H9 (cell line): Measurements from ENCODE around the gene GPR34. TPM values are rescaled to one million over a fixed set of nuclear protein-coding genes. Genes with fewer than 3 reads are reported as not detected.

ENCODE experiments used
- DNase-seq: peaks from one replicate; pipeline ENCODE4 v3.0.0-alpha.2; 2017
- H2AFZ ChIP-seq: one replicate; pipeline ENCODE4 v1.6.1; 2013; ENCODE audit warnings: mild to moderate bottlenecking, low read length, control low read depth, moderate library complexity
- H2AK5ac ChIP-seq: 2 replicates; pipeline ENCODE4 v1.6.1; 2013; ENCODE audit warnings: low read length, control low read depth, mixed read lengths; ENCODE audit not compliant: insufficient read length
- H2BK120ac ChIP-seq: one replicate; pipeline ENCODE4 v1.6.1; 2013; ENCODE audit warnings: low read depth, mild to moderate bottlenecking, low read length, control low read depth, inconsistent platforms; ENCODE audit not compliant: poor library complexity, severe bottlenecking
- H2BK12ac ChIP-seq: 2 replicates; pipeline ENCODE4 v1.6.1; 2013; ENCODE audit warnings: low read length, control low read depth, mixed read lengths, low read depth; ENCODE audit not compliant: insufficient read length
- H2BK15ac ChIP-seq: 2 replicates; pipeline ENCODE4 v1.6.1; 2013; ENCODE audit warnings: low read depth, low read length, control low read depth
- H2BK20ac ChIP-seq: one replicate; pipeline ENCODE4 v1.6.1; 2013; ENCODE audit warnings: low read depth, mild to moderate bottlenecking, low read length, control low read depth, inconsistent platforms; ENCODE audit not compliant: poor library complexity, severe bottlenecking
- H2BK5ac ChIP-seq: 2 replicates; pipeline ENCODE4 v1.6.1; 2013; ENCODE audit warnings: low read length, control low read depth, mixed read lengths; ENCODE audit not compliant: insufficient read length
- H3K14ac ChIP-seq: 2 replicates; pipeline ENCODE4 v1.6.1; 2013; ENCODE audit warnings: low read length, control low read depth; ENCODE audit not compliant: insufficient read depth
- H3K18ac ChIP-seq: 2 replicates; pipeline ENCODE4 v1.6.1; 2013; ENCODE audit warnings: low read depth, mild to moderate bottlenecking, mixed read lengths, low read length, control low read depth; ENCODE audit not compliant: insufficient read length
- H3K23ac ChIP-seq: 2 replicates; pipeline ENCODE4 v1.6.1; 2013; ENCODE audit warnings: low read length, control low read depth, mixed read lengths, low read depth; ENCODE audit not compliant: insufficient read length
- H3K23me2 ChIP-seq: 2 replicates; pipeline ENCODE4 v1.6.1; 2013; ENCODE audit warnings: low read depth, mild to moderate bottlenecking, mixed read lengths, low read length, control low read depth; ENCODE audit not compliant: insufficient read length, poor library complexity, severe bottlenecking
- H3K27ac ChIP-seq: 2 replicates; pipeline ENCODE4 v1.5.1; 2013; ENCODE audit warnings: low read length, control low read depth, mixed read lengths, low read depth; ENCODE audit not compliant: insufficient read length
- H3K27me3 ChIP-seq: 2 replicates; pipeline ENCODE4 v1.6.1; 2013; ENCODE audit warnings: low read length, control low read depth, inconsistent platforms; ENCODE audit not compliant: insufficient read depth
- H3K4ac ChIP-seq: 2 replicates; pipeline ENCODE4 v1.6.1; 2013; ENCODE audit warnings: low read depth, mild to moderate bottlenecking, control low read depth, inconsistent platforms, low read length, moderate library complexity
- H3K4me1 ChIP-seq: 2 replicates; pipeline ENCODE4 v1.6.1; 2013; ENCODE audit warnings: low read length, control low read depth, inconsistent platforms; ENCODE audit not compliant: insufficient read depth
- H3K4me2 ChIP-seq: 2 replicates; pipeline ENCODE4 v1.6.1; 2013; ENCODE audit warnings: low read length, control low read depth, mixed read lengths; ENCODE audit not compliant: insufficient read length, insufficient read depth
- H3K56ac ChIP-seq: 2 replicates; pipeline ENCODE4 v1.6.1; 2013; ENCODE audit warnings: low read depth, mild to moderate bottlenecking, mixed read lengths, low read length, control low read depth; ENCODE audit not compliant: insufficient read length
- H3K79me1 ChIP-seq: 2 replicates; pipeline ENCODE4 v1.6.1; 2013; ENCODE audit warnings: low read depth, mild to moderate bottlenecking, moderate library complexity, low read length, control low read depth, inconsistent platforms; ENCODE audit not compliant: insufficient read depth, poor library complexity, severe bottlenecking
- H3K79me2 ChIP-seq: 2 replicates; pipeline ENCODE4 v1.6.1; 2013; ENCODE audit warnings: low read length, control low read depth, inconsistent platforms; ENCODE audit not compliant: insufficient read depth
- H3K9ac ChIP-seq: 2 replicates; pipeline ENCODE4 v1.6.1; 2013; ENCODE audit warnings: low read length, control low read depth, mixed read lengths; ENCODE audit not compliant: insufficient read length; ENCODE audit errors: extremely low read depth
- H3K9me3 ChIP-seq: one replicate; pipeline ENCODE4 v1.6.1; 2013; ENCODE audit warnings: low read depth, low read length, inconsistent platforms; ENCODE audit not compliant: control insufficient read depth
- H3T11ph ChIP-seq: one replicate; pipeline ENCODE4 v1.6.1; 2013; ENCODE audit warnings: mild to moderate bottlenecking, low read length, control low read depth, inconsistent platforms
- H4K20me1 ChIP-seq: one replicate; pipeline ENCODE4 v1.6.1; 2013; ENCODE audit not compliant: control insufficient read depth, insufficient read length, insufficient read depth
- H4K5ac ChIP-seq: 2 replicates; pipeline ENCODE4 v1.6.1; 2013; ENCODE audit warnings: low read depth, mild to moderate bottlenecking, mixed read lengths, low read length, control low read depth; ENCODE audit not compliant: insufficient read length
- H4K8ac ChIP-seq: replicated peaks from 2 replicates; pipeline ENCODE4 v1.6.1; 2013; ENCODE audit warnings: low read length, control low read depth, mixed read lengths, low read depth; ENCODE audit not compliant: insufficient read length
- H4K91ac ChIP-seq: 2 replicates; pipeline ENCODE4 v1.6.1; 2013; ENCODE audit warnings: low read depth, mild to moderate bottlenecking, moderate library complexity, mixed read lengths, low read length, control low read depth; ENCODE audit not compliant: insufficient read length
- H3K27ac Mint-ChIP-seq, 3 experiments: 2 replicates in 2 of 3; 3 replicates in 1 of 3; pipeline ENCODE4 v1.8.0; 2020 to 2021; ENCODE audit warnings: mixed read lengths in 3 of 3, mild to moderate bottlenecking in 1 of 3, moderate library complexity in 1 of 3
- H3K27me3 Mint-ChIP-seq: 2 replicates; pipeline ENCODE4 v1.8.0; 2021; ENCODE audit warnings: low read depth, mild to moderate bottlenecking, moderate library complexity, mixed read lengths
- H3K36me3 Mint-ChIP-seq, 3 experiments: 2 replicates in 2 of 3; 3 replicates in 1 of 3; pipeline ENCODE4 v1.8.0; 2020 to 2021; ENCODE audit warnings: low read depth in 3 of 3, mixed read lengths in 3 of 3; ENCODE audit not compliant: insufficient read depth in 1 of 3
- H3K4me1 Mint-ChIP-seq, 2 experiments: 2 replicates each; pipeline ENCODE4 v1.8.0; 2020; ENCODE audit warnings: mixed read lengths in 2 of 2
- H3K4me3 Mint-ChIP-seq, 2 experiments: 2 replicates in 1 of 2; 3 replicates in 1 of 2; pipeline ENCODE4 v1.8.0; 2020 to 2021; ENCODE audit warnings: mild to moderate bottlenecking in 2 of 2, mixed read lengths in 2 of 2, moderate library complexity in 1 of 2
- H3K9me3 Mint-ChIP-seq, 2 experiments: 2 replicates in 1 of 2; 3 replicates in 1 of 2; pipeline ENCODE4 v1.8.0; 2020; ENCODE audit warnings: mild to moderate bottlenecking in 2 of 2, mixed read lengths in 2 of 2, moderate library complexity in 1 of 2
- CTCF ChIP-seq: fragments of 200-600 bp; sonication (generic); conservative IDR thresholded peaks from 3 replicates; pipeline ENCODE4 v1.8.0; 2021; ENCODE audit warnings: antibody characterized with exemption, mild to moderate bottlenecking
- total RNA-seq: library from RNA; stranded (reverse); gene quantifications from 2 replicates; pipeline ENCODE4 v1.2.1, GENCODE V29; 2021

Gene GPR34
- total RNA-seq, 1 experiment from 2014 or later: not detected

GRCh38 chrX:41703574-41704029 lies 14.8 kb downstream of the GPR34 start:
- H3K27me3 ChIP-seq: no peaks in the 10 kb centered on the region
- Mint-ChIP-seq H3K36me3 (peaks cover 5 to 11% (median 9%) of the 10 kb centered on the region in 3 experiments; a peak in 5 of 7 replicates), H3K27ac (no peak overlapping the region), H3K27me3 (no peaks in the 10 kb centered on the region), H3K9me3 (peaks cover 42 to 49% of the 10 kb centered on the region in 2 experiments), H3K4me3 (no peak overlapping the region), H3K4me1 (peaks cover 25% of the 10 kb centered on the region in 2 experiments)
- H2BK120ac ChIP-seq: no peak overlapping the region
- H2BK20ac ChIP-seq: no peak overlapping the region
- no peak overlapping the region for H3K4ac ChIP-seq
- no peak for TF ChIP-seq CTCF
- H2BK5ac ChIP-seq: no peak overlapping the region
- H3K23ac ChIP-seq: no peak overlapping the region
- no peak overlapping the region for H3K27ac ChIP-seq
- no peak overlapping the region for H3K14ac ChIP-seq
- no peak overlapping the region for H4K8ac ChIP-seq
- no peaks in the 10 kb centered on the region for H3K79me1 ChIP-seq
- H2BK15ac ChIP-seq: no peak overlapping the region
- DNase-seq: no peak
- no peak overlapping the region for H3T11ph ChIP-seq
- H3K79me2 ChIP-seq: no peaks in the 10 kb centered on the region
- no peaks in the 10 kb centered on the region for H3K23me2 ChIP-seq
- H2BK12ac ChIP-seq: no peak overlapping the region
- no peak overlapping the region for H3K4me2 ChIP-seq
- H2AFZ ChIP-seq: no peak overlapping the region
- no peak overlapping the region for H4K5ac ChIP-seq
- H3K9me3 ChIP-seq: no peaks in the 10 kb centered on the region
- H3K4me1 ChIP-seq: peaks cover 4% of the 10 kb centered on the region; the same call in 1 of the 2 replicates
- no peak overlapping the region for H3K56ac ChIP-seq
- no peak overlapping the region for H3K9ac ChIP-seq
- H2AK5ac ChIP-seq: no peak overlapping the region
- no peak overlapping the region for H4K91ac ChIP-seq
- no peaks in the 10 kb centered on the region for H4K20me1 ChIP-seq
- no peak overlapping the region for H3K18ac ChIP-seq
